SK-N-SH (cell line): ENCODE data around the gene RAB3IL1. TPM values are rescaled to one million over a fixed set of nuclear protein-coding genes. Genes with fewer than 3 reads are reported as not detected.

ENCODE experiments used
- CTCF ChIA-PET: fragments of 300-600, 350-600 bp; formaldehyde crosslinking; extraction: SDS; loops from one replicate; lab custom pipeline; 2021; lab: Yijun Ruan, JAX
- POLR2A ChIA-PET: fragments of 350-600 bp; sonication (Branson Sonifier 250); formaldehyde crosslinking; extraction: SDS; loops from one replicate; lab custom pipeline; 2020; ENCODE audit warnings: antibody characterized with exemption, inconsistent platforms; lab: Yijun Ruan, JAX
- DNase-seq: peaks from one replicate; pipeline ENCODE4 v3.0.0; 2012
- H2AFZ ChIP-seq: fragments of 200-600 bp; sonication (generic); 2 replicates; pipeline ENCODE4 v1.8.1; 2016; ENCODE audit warnings: antibody characterized with exemption, mild to moderate bottlenecking, low read depth
- H3F3A ChIP-seq: fragments of 200-600 bp; sonication (generic); replicated peaks from 2 replicates; pipeline ENCODE3; 2016; ENCODE audit warnings: antibody characterized with exemption, mild to moderate bottlenecking; ENCODE audit not compliant: insufficient read depth
- H3K27ac ChIP-seq, 2 experiments: fragments of 200-500 bp in 1 of 2; fragments of 200-600 bp in 1 of 2; sonication (Bioruptor generic) in 1 of 2; sonication (generic), shearing (Covaris generic) in 1 of 2; 2 replicates each; pipeline versions ENCODE4 v1.5.1 to v1.6.1; 2014 to 2016; ENCODE audit warnings: low read depth in 2 of 2, inconsistent platforms in 1 of 2, low read length in 1 of 2, mild to moderate bottlenecking in 1 of 2, mixed read lengths in 1 of 2
- H3K27me3 ChIP-seq: fragments of 200-600 bp; sonication (generic), shearing (Covaris generic); 2 replicates; pipeline ENCODE4 v1.6.1; 2016; ENCODE audit warnings: mixed run types; ENCODE audit not compliant: insufficient read depth
- H3K36me3 ChIP-seq, 2 experiments: fragments of 200-500 bp in 1 of 2; fragments of 200-600 bp in 1 of 2; sonication (Bioruptor generic) in 1 of 2; sonication (generic) in 1 of 2; replicated peaks in 1 of 2; 2 replicates each; pipeline versions ENCODE3 to v1.5.1; 2014 to 2016; ENCODE audit warnings: low read length in 1 of 2, mild to moderate bottlenecking in 1 of 2; ENCODE audit not compliant: insufficient read depth in 2 of 2, control insufficient read depth in 1 of 2
- H3K4me1 ChIP-seq, 2 experiments: fragments of 200-500 bp in 1 of 2; fragments of 200-600 bp in 1 of 2; sonication (Bioruptor generic) in 1 of 2; sonication (generic), shearing (Covaris generic) in 1 of 2; 2 replicates each; pipeline versions ENCODE4 v1.5.1 to v1.6.1; 2014 to 2016; ENCODE audit warnings: low read depth in 1 of 2, low read length in 1 of 2, mixed run types in 1 of 2; ENCODE audit not compliant: insufficient read depth in 2 of 2, control insufficient read depth in 1 of 2
- H3K4me2 ChIP-seq: fragments of 200-600 bp; sonication (generic), shearing (Covaris generic); 2 replicates; pipeline ENCODE4 v1.6.1; 2017; ENCODE audit warnings: mixed run types
- H3K4me3 ChIP-seq, 2 experiments: fragments of 200-500 bp in 1 of 2; fragments of 200-600 bp in 1 of 2; sonication (Bioruptor generic) in 1 of 2; sonication (generic), shearing (Covaris generic) in 1 of 2; 2 replicates each; pipeline versions ENCODE4 v1.5.1 to v1.8.1; 2014 to 2016; ENCODE audit warnings: low read depth in 2 of 2, inconsistent platforms in 1 of 2, low read length in 1 of 2, mild to moderate bottlenecking in 1 of 2, mixed read lengths in 1 of 2, moderate library complexity in 1 of 2
- H3K79me2 ChIP-seq: fragments of 200-600 bp; sonication (generic); 2 replicates; pipeline ENCODE4 v1.8.1; 2017; ENCODE audit warnings: mild to moderate bottlenecking; ENCODE audit not compliant: insufficient read depth
- H3K9ac ChIP-seq: fragments of 200-600 bp; sonication (generic); 2 replicates; pipeline ENCODE4 v1.6.1; 2017; ENCODE audit warnings: mixed run types
- H3K9me2 ChIP-seq: fragments of 200-600 bp; sonication (generic); 2 replicates; pipeline ENCODE4 v1.6.1; 2017; ENCODE audit warnings: mixed run types
- H3K9me3 ChIP-seq: fragments of 200-600 bp; sonication (generic); 2 replicates; pipeline ENCODE4 v1.6.1; 2017; ENCODE audit warnings: mixed run types, mild to moderate bottlenecking, moderate library complexity
- H4K20me1 ChIP-seq: fragments of 200-600 bp; sonication (generic); 2 replicates; pipeline ENCODE4 v1.6.1; 2017; ENCODE audit warnings: mild to moderate bottlenecking, mixed run types; ENCODE audit not compliant: insufficient read depth
- JUND ChIP-seq: IDR thresholded peaks from 2 replicates; pipeline ENCODE4 v1.4.0; 2012
- MEF2A ChIP-seq: IDR thresholded peaks from 2 replicates; pipeline ENCODE4 v1.4.0; 2012; ENCODE audit warnings: low read depth, borderline replicate concordance
- POLR2AphosphoS5 ChIP-seq: IDR thresholded peaks from 2 replicates; pipeline ENCODE4 v1.6.1; 2012; ENCODE audit warnings: low read depth, low read length
- SIN3A ChIP-seq: IDR thresholded peaks from 2 replicates; pipeline ENCODE4 v1.6.1; 2012; ENCODE audit warnings: low read depth, mild to moderate bottlenecking, low read length, moderate library complexity, borderline replicate concordance
- TEAD4 ChIP-seq: IDR thresholded peaks from 2 replicates; pipeline ENCODE4 v1.4.0; 2012; ENCODE audit warnings: mild to moderate bottlenecking, borderline replicate concordance; ENCODE audit not compliant: insufficient read depth
- WGBS: methylation state at CpG from one replicate; pipeline ENCODE4 v1.1.6; 2017; ENCODE audit warnings: low lambda C conversion rate; 5-methylcytosine and 5-hydroxymethylcytosine counted together
- polyA plus RNA-seq, 3 experiments: library from polyadenylated mRNA; depleted of rRNA; stranded (reverse); fragments of >200 nt; gene quantifications; 2 replicates each; pipeline ENCODE4 v1.2.3, GENCODE V29; 2012
- TF ChIP-seq, protein P1 (sequence below): fragments of 200-600 bp; sonication (generic); IDR thresholded peaks from 2 replicates; pipeline ENCODE4 v1.6.1; 2017; ENCODE audit warnings: antibody characterized with exemption, mild to moderate bottlenecking, moderate library complexity
- TF ChIP-seq, protein P2 (sequence below): IDR thresholded peaks from 2 replicates; pipeline ENCODE4 v1.6.1; 2012; ENCODE audit warnings: mild to moderate bottlenecking, low read depth, low read length, moderate library complexity

The RAB3IL1 gene
- polyA plus RNA-seq, 1 of the 3 experiments (the other 2 are of a cell fraction) = 10.2 TPM

DNA sequence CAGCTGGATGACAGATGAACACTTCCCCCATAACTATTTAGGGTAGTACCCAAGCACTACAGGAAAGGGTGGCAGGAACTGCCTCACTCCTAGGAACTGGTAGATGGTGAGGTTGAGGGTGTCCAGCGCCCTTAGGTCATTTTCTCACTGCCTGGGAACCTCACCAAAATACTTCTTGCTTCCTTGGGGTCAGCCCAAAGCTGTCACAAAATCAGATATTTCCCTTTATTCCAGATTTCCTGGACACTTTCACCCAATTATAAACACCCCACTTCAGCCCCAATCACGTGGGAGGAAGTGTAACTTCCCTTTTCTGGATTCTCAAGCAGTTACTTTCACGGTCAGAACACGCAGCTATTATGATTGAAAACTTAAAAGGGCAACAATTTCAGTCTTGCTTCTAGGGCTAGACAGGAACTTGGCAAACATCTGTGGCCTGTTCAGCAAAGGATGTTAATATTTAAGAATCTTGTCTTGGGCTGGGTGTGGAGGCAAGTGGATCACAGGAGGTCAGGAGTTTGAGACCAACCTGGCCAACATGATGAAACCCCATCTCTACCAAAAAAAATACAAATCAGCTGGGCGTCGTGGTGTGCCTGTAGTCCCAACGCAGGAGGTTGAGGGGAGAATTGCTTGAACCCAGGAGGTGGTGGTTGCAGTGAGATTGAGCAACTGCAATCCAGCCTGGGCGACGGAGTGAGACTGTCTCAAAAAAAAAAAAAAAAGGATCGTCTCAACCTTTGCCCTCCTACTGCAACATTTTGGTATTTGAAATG is 46.1 kb upstream of the RAB3IL1 start:
- TF ChIP-seq, protein P1, sequence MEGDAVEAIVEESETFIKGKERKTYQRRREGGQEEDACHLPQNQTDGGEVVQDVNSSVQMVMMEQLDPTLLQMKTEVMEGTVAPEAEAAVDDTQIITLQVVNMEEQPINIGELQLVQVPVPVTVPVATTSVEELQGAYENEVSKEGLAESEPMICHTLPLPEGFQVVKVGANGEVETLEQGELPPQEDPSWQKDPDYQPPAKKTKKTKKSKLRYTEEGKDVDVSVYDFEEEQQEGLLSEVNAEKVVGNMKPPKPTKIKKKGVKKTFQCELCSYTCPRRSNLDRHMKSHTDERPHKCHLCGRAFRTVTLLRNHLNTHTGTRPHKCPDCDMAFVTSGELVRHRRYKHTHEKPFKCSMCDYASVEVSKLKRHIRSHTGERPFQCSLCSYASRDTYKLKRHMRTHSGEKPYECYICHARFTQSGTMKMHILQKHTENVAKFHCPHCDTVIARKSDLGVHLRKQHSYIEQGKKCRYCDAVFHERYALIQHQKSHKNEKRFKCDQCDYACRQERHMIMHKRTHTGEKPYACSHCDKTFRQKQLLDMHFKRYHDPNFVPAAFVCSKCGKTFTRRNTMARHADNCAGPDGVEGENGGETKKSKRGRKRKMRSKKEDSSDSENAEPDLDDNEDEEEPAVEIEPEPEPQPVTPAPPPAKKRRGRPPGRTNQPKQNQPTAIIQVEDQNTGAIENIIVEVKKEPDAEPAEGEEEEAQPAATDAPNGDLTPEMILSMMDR = no peak
- TF ChIP-seq JUND = peak; percentile 3; the same call in 1 of the 2 replicates
- peak; percentile 9; the same call in 1 of the 2 replicates for TF ChIP-seq POLR2AphosphoS5
- Histone ChIP-seq H3K9ac (no peak overlapping the region), H3K79me2 (peaks cover 36% of the 10 kb centered on the region), H3K4me1 (peaks cover 17 to 21% of the 10 kb centered on the region in 2 experiments), H3F3A (peaks cover 38% of the 10 kb centered on the region), H3K9me2 (no peaks in the 10 kb centered on the region), H3K36me3 (peaks cover 31 to 34% of the 10 kb centered on the region in 2 experiments), H3K9me3 (no peaks in the 10 kb centered on the region), H3K4me2 (no peak overlapping the region), H3K27me3 (no peaks in the 10 kb centered on the region), H3K27ac (peak overlapping the region in 1 of 2 experiments; percentile 13; a peak in 1 of 4 replicates), H4K20me1 (peaks cover 44% of the 10 kb centered on the region), H3K4me3 (no peak overlapping the region), H2AFZ (no peak overlapping the region)
- 80% methylated on average over 10 of the region's 10 CpGs for WGBS
- POLR2A ChIA-PET = interaction anchor here (0.6 to 3.0 kb wide), 5 partner anchors 13 to 118 kb away, joined by 3 to 18 read pairs (median 4); partner anchors contain the start of gene BEST1
- no peak for DNase-seq
- CTCF ChIA-PET = interaction anchor here (1.4 to 11.7 kb wide), 4 partner anchors 16 to 145 kb away, joined by 4 to 64 read pairs (median 31); no protein-coding TSS in a partner anchor

DNA sequence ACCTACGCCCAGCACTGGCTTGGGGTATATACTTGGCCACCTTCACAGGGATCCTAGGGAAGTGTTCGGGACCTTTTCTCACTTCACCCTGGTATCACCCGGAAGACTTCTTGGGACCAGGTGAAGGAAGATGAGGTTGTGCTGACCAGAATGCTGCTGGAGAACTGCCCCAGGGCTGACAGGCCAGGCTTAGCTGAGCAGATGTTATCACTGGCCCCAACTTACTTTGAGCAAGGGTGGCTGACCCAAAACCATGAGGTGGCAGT is 45.6 kb upstream of the RAB3IL1 start:
- no peaks in the 10 kb centered on the region for H3K9me2 ChIP-seq
- TF ChIP-seq SIN3A = peak; percentile 58; the same call in 1 of the 2 replicates
- no peak for TF ChIP-seq TEAD4
- TF ChIP-seq, protein P2, sequence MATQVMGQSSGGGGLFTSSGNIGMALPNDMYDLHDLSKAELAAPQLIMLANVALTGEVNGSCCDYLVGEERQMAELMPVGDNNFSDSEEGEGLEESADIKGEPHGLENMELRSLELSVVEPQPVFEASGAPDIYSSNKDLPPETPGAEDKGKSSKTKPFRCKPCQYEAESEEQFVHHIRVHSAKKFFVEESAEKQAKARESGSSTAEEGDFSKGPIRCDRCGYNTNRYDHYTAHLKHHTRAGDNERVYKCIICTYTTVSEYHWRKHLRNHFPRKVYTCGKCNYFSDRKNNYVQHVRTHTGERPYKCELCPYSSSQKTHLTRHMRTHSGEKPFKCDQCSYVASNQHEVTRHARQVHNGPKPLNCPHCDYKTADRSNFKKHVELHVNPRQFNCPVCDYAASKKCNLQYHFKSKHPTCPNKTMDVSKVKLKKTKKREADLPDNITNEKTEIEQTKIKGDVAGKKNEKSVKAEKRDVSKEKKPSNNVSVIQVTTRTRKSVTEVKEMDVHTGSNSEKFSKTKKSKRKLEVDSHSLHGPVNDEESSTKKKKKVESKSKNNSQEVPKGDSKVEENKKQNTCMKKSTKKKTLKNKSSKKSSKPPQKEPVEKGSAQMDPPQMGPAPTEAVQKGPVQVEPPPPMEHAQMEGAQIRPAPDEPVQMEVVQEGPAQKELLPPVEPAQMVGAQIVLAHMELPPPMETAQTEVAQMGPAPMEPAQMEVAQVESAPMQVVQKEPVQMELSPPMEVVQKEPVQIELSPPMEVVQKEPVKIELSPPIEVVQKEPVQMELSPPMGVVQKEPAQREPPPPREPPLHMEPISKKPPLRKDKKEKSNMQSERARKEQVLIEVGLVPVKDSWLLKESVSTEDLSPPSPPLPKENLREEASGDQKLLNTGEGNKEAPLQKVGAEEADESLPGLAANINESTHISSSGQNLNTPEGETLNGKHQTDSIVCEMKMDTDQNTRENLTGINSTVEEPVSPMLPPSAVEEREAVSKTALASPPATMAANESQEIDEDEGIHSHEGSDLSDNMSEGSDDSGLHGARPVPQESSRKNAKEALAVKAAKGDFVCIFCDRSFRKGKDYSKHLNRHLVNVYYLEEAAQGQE = no peak
- peak; percentile 34 for TF ChIP-seq JUND
- TF ChIP-seq MEF2A = no peak
- H3K79me2 ChIP-seq = peaks cover 32% of the 10 kb centered on the region
- H3K4me1 ChIP-seq = peaks cover 14 to 16% of the 10 kb centered on the region in 2 experiments
- H3K4me2 ChIP-seq = no peak overlapping the region
- POLR2A ChIA-PET = interaction anchor here (0.6 to 3.0 kb wide), 5 partner anchors 12 to 119 kb away, joined by 3 to 18 read pairs (median 3); partner anchors contain the start of gene BEST1
- H3K27me3 ChIP-seq = no peaks in the 10 kb centered on the region
- H3K27ac ChIP-seq = peak overlapping the region in 1 of 2 experiments; percentile 13; a peak in 1 of 4 replicates
- H3K9me3 ChIP-seq = no peaks in the 10 kb centered on the region
- CTCF ChIA-PET = interaction anchor here (1.4 to 11.7 kb wide), 4 partner anchors 16 to 145 kb away, joined by 4 to 64 read pairs (median 31); no protein-coding TSS in a partner anchor
- H3K4me3 ChIP-seq = no peak overlapping the region
- peaks cover 44% of the 10 kb centered on the region for H4K20me1 ChIP-seq
- H2AFZ ChIP-seq = no peak overlapping the region
- 87% methylated on average over 3 of the region's 3 CpGs for WGBS
- no peak for DNase-seq
- H3K36me3 ChIP-seq = peaks cover 31 to 34% of the 10 kb centered on the region in 2 experiments
- H3K9ac ChIP-seq = no peak overlapping the region
- peaks cover 38% of the 10 kb centered on the region for H3F3A ChIP-seq
